AML-193 (cell line): ENCODE results near the gene LRRC4B.

Experiments
- DNase-seq, 2 experiments: peaks; one replicate each; lab custom pipeline; 2025; lab: John Stamatoyannopoulos, UW

LRRC4B gene

GRCh38 chr19:50505856-50506611 lies 62.2 kb downstream of the LRRC4B start:
- no peak for DNase-seq

GRCh38 chr19:50501568-50502475 lies 66.4 kb downstream of the LRRC4B start:
- no peak for DNase-seq

DNA sequence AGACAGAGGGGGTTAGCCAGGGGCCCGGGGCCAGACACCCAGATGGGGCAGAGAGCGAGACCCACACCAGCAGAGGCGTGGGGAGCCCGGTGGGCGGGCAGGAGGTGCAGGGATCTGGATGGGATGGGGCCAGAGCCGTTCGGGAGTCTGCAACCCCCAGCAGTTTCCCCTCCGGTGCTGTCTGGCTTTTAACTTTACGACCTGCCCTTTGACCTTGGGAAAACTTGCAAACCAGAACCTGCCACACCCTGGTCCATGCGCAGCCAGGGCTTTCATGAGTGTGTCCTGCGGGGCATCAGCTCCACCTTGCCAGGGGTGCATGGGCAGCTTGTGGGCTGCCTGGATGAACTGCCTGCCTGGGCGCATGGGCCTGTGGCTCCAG lies 67.1 kb downstream of the LRRC4B start:
- no peak for DNase-seq

GRCh38 chr19:50500753-50501151 lies 67.5 kb downstream of the LRRC4B start:
- no peak for DNase-seq

DNA sequence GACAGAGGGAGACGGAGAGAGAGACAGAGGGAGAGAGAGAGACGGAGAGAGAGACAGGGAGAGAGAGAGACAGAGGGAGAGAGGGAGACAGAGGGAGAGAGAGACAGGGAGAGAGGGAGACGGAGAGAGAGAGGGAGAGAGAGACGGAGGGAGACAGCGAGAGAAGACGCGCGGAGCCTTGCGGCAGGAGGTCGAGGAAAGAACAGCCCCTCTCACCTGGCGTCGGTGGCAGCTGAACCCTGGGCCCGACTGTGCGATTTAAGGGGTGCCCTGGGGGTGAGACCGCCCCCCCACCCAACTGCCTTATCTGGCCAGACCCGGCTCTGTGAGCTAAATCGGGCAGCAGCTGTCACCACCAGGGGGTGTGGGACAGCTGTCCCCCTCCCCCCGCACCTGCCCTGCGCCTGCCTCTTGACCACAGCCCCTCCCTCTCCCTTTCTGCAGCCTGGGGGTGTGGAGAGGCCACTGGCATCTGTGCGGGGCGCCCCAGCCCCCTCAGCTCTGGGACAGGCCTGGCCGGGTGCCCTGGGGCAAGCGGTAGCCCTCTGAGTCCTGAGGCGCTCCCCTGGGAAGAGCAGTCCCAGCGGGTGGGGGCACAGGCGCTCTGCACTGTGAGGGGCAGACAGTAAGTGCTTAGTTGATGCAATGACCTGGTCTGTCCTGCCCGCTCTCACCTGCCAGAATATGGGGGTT lies 68.0 kb downstream of the LRRC4B start:
- DNase-seq: no peak

DNA sequence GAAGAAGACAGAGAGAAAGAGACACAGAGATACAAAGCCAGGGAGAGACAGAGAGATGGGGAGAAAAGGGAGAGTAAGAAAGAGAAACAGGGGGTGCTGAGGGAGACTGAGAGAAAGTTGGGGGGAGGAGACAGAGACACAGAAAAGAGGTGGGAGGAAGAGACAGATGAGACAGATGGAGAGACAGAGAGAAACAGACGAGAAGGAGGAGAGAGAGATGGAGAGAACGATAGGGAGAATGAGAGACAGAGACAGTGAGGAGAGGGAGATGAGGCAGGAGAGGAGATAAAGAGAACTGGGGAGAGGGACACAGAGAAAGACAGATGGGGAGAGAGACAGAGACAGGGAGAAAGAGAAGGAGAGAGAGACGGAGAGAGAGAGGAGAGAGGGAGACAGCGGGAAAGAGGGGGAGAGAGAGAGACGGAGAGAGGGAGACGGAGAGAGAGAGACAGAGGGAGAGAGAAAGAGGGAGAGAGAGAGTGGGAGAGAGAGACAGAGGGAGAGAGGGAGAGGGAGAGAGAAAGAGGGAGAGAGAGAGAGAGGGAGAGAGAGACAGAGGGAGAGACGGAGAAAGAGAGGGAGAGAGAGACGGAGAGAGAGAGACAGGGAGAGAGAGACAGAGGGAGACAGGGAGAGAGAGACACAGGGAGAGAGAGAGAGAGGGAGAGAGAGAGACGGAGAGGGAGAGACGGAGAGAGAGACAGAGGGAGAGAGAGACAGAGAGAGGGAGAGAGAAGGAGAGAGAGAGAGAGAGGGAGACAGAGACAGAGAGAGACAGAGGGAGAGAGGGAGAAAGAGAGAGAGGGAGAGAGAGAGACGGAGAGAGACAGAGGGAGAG lies 69.8 kb downstream of the LRRC4B start:
- DNase-seq: no peak

DNA sequence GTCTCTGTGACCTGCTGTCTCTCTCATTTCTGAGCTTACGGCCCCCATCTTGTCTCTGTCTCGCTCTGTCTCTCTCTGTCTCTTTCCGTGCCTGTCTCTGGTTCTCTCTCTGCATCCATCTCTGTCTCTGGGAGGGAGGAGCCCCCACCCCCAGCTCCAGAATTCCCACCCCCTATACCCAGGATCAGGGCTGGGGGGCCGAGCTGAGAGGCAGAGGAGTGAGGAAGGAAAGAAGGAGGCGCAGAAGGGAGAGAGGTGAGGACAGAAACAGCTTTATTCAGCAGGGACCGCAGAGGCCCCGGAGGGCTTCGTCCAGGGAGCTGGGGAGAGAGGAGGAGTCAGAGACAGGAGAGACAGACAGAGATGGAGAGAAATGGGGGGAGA lies 71.2 kb downstream of the LRRC4B start:
- no peak for DNase-seq

DNA sequence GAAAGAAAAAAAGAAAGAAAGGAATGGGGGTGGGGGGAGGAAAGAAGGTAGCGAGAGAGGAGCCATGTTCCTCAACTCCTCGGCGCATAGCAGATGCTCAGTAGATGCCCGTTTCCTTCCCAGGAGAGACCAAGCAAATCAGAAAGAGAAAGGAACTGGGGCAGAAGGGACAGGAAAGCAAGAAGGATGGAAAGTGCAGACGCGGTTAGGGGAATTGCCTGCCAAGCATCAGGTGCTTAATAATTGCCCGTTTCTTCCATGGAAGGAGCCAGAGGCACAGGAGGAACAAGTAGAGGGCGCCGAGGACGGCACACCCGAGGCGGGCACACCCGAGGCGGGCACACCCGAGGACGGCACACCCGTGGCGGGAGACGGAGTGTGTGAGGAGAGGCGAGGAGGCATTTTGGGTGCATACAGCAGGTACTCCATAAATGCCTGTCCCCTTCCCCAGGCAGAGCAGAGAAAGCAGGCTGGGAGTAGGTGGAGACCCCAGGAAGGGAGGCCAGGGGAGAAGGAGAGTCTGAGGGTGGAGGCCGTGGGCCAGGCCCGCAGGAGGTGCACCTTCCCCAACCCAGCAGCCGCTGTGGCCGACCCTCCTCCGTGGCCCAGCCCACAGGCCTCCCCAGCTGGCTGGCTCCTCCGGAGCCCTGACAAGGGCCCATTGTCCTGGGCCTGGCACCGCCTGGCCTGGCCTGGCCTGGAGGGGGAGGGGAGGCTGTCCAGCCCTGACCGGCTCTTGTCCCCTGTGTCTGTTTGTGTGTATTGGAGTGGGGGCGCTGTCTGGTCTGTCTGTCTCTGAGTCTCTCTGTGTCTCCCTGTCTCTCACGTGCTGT lies 71.8 kb downstream of the LRRC4B start:
- DNase-seq: no peak

DNA sequence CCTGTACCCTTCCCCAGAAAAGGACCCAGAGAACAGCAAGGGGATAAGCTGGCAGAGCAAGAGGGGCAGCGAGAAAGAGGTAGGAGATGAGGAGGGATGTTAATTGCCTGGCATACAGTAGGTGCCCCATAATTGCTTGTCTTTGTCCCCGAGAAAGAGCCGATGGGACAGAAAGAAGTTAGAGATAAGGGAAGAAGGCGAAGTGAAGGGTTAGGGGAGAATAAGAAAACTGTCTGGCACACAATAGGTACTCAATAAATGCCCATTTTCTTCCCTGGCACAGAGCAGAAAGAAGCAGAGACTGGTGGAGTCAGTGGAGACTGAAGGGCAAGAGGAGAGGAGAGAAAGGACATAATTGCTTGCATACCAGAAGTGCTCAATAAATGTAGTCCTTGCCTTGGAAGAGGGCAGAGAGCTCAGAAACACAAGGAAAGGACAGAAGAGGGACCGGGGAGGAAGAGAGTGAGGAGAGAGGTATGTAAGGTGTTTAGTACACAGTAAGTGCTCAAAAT lies 73.2 kb downstream of the LRRC4B start:
- DNase-seq: no peak

DNA sequence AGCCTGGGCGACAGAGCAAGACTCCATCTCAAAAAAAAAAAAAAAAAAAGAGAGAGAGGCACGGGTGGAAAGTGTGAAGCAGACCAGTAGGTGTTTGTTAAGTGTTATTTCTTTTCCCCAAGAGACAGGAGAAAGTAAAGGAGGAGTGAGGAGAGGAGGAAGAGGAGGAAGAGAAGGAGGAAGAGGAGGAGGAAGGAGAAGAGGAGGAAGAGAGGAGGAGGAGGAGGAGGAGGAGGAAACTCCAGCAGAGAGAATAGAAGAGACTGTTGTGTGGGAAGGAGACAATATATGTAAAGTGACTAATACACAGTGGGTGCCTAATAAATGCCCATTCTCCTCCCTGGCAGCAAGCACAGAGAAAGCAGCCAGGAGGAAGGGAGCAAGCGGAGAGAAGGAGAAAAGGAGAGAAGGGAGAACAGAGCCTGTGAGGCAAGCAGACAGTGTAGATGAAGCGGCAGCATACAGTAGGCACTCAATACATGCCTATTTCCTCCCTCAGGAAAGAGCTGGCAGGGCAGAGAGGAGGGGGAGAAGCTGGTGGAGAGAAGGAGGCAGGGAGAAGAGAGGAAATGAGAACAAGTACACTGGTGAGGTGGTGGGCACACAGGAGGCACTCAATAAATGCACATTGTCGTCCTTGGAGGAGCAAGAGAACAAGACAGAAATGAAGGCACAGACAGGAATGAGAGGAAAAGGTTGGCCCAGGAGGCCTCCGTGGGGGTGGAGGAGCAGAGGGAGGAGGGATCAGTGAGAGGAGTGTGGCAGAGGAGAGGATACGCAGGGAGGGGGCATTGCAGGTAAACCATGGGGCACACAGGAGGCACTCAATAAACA lies 73.8 kb downstream of the LRRC4B start:
- no peak for DNase-seq

- DNase-seq: no peak
These were observed 75.1 kb downstream of the LRRC4B start for GRCh38 chr19:50493171-50493570.

- DNase-seq: no peak
These were observed 75.8 kb downstream of the LRRC4B start for GRCh38 chr19:50492303-50493052.

- DNase-seq: no peak
These were observed 77.2 kb downstream of the LRRC4B start for GRCh38 chr19:50490991-50491472.

DNA sequence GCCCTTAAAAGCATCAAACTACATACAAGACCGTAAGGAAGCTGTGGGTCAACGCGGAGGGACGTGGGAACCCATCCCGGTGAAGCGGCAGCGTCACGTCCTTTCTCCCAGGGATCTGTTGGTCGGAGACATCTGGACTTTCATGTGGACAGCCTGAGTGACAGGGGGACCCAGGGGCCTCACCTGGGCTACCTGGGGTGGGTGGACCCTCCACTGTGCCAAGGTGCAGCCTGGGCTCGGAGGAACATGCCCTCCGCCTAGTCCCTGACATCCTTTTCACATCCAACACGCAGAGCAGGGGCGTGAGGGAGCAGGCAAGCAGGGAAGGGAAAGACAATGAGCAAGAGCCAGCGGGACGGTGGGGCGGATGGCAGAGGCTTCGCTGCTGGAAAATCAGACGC lies 77.8 kb downstream of the LRRC4B start:
- DNase-seq: no peak

- DNase-seq: no peak
These were observed 78.7 kb downstream of the LRRC4B start for GRCh38 chr19:50489461-50490011.

DNA sequence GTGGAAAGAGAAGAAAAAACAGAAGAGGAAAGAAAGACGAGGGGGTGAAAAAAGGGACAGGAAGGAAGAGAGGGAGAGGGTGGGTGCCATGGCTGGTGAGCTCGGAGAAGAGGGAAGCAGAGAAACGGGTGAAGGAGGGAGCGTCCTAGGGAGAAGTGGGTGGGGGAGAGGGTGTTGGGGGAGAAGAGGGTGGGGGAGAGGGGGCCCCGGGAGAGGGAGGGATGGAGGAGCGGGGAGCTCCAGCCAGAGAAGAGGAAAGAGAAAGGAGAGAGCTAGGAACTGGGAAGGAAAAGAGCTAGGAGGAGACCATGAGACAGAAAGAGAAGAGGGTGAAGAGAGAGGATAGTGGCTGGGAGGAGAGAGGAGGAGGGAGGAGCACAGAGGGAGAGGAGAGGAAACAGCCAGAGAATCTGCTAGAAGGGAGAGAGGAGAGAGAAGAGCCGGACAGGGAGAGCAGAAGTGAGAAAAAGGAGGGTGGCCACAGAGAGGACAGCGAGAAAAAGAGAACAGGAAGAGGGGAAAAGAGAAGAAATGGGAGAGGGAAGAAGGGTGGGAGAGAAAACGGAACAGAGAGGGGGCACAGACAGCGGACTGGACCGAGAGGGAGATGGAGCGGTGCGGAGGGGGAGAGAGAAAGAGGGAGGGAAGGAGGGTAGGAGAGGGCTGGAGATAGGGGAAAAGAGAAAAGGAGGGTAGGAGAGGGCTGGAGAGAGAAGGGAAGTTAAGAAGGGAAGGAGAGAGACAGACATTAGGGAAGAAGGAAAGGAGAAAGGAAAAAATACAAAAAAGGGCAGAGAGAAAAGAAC lies 79.6 kb downstream of the LRRC4B start:
- no peak for DNase-seq

DNA sequence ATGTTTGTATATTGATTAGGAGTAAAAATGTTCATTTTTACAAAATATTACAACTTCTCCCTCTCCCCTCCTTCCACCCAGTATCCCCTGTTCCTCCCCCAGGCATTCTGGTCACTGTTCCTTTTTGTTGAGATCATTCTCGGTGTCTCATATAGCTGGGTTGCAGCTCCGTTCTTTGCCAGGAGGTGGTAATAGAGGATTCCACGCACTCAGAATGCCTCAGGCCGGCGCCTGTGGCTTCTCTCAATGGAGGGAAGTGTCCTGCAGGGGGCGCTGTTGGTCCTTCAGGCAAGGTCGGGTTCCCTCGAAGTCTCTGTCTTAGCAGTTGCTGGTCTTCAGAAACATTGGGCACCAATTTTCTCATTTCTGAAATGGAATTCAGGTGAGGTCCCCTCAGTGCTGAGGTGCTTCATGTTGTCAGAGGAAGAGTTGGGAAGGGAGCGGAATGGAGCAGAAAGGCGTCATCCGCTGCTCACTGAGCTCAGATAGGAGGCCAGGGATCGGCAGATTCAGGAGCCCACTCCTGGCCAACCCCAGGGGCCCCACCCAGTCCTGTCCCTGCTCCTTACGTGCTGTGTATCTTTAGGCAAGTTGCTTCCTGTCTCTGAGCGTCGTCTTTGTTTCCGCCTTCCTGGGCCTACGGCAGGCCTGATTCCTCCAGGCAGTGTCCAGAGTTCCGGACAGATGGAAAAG lies 81.3 kb downstream of the LRRC4B start:
- no peak for DNase-seq
